GM21515 (cell line): Measurements from ENCODE around the gene RAB22A.

Source experiments
- ATAC-seq: cut with Tn5 transposase; IDR thresholded peaks from one replicate; pipeline ENCODE4 v1.9.1; 2021; ENCODE audit not compliant: unreplicated experiment

Gene RAB22A

DNA sequence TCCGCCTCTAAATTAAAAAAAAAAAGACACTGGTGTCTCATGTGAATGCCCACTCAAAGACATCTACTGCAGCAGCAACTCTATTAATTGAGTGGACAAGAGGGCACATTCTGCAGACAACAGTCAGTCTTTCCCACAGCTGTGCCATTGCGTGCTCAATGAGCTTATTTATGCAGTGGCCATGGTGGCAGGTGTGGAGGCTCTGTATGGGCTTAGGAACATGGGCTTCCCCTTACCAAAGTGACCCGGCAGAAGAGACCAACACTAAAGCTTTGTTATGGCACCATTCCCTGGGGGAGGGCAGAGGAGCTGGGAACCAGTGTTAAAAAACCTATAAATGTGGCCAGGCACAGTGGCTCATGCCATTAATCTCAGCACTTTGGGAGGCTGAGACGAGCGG, 75.3 kb downstream of the RAB22A start:
- ATAC-seq: no peak

DNA sequence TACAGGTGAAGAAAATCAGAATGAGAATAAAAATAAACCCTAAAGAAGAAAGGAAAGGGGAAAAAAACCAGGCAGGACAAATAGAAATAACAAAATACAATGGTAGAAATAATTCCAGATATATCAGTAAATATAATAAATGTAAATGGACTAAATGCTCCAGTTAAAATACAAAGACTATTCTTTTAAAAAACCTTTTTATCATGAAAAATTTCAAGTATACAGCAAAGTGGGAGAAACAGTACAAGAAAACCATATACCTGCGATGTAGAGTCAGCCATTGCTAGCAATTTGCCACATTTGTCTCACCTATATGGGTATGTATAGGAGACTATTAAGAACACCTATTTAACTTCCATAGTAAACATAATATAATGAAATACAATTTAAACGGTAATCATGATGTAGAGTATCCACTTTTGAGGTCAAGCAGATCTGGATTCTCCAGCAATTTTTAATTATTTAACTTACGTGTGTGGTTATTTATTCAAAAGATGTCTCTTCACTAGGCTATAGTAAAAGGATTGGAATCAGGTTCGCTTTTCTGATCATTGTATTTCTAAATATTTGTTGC, 78.6 kb downstream of the RAB22A start:
- no peak for ATAC-seq

DNA sequence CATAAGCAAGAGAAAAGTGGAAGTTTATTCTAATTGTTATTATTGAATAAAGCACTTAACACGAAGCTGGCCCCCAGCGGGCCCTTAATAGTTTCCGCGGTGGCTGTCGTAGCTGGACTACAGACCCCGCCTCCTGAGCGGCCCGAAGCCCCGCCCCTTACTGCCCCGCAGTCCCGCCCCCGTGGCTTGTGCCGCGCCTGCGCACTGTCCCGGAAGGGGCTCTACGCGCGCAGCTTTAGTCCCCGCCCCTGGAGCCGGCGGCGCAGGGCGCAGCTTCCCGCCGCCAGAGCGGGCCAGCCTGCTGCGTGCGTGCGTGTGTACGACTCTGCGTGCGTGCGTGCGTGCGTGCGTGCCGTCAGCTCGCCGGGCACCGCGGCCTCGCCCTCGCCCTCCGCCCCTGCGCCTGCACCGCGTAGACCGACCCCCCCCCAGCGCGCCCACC, 79.4 kb downstream of the RAB22A start, which contains the start of gene VAPB:
VAPB (plus strand) TSS at position 348 of the 442 bp plus-strand sequence. CDS start 231 bp downstream, outside the sequence.
- ATAC-seq: peak; percentile 95

DNA sequence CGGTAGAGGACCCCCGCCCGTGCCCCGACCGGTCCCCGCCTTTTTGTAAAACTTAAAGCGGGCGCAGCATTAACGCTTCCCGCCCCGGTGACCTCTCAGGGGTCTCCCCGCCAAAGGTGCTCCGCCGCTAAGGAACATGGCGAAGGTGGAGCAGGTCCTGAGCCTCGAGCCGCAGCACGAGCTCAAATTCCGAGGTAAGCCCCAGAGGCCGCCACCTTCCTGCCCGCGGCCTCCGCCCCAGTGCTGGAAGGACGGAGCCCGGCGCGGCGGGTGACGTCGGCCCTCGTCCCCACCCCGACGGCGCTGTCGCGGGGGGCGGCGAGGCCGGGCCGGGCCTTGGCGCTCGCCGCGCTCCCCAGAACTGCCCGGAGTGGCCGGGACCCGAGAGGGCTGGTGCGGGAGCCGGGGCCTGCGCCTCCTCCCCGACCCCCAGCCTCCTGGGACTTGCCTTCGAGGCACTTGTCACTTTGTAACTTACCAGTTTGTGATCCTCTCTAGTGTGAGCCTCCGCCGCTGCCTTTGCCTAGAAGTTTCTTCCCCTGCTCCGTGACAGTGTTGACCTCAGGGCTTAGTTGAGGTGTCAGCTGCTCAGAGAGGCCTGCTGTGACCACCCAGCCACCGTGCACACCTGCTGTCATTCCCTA, 79.9 kb downstream of the RAB22A start:
- ATAC-seq: peak; percentile 31

DNA sequence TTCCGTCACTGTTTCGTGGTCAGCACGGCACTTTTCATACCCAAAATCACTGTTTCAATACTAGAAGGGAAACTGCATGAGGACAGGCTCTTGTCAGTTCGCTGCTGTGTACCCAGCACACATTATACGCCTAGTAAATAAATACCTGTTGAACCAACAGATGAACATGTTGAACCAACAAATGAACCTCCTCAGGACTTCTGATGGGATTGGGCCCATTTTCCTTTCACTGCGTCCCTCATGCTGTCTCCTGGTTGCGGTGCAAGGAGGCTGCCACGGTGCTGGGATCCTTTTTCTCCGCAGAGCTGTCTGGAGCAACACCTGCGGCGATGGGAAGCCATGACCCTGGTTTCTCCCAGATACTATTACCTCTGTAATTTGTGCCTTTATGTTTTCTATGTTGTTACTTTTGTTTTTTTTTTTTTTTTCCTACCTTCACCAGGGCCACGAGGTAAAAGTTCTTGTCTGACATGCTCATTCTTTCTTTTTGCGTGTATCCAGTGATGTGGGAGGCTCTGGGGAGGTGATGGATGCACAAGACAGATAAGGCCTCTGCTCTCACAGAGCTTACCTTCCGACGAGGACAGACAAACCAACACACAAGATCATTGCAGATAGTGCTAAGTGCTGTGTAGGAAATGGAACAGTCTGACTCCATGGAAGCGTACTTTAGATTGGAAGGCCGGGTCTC, 80.6 kb downstream of the RAB22A start:
- no peak for ATAC-seq

DNA sequence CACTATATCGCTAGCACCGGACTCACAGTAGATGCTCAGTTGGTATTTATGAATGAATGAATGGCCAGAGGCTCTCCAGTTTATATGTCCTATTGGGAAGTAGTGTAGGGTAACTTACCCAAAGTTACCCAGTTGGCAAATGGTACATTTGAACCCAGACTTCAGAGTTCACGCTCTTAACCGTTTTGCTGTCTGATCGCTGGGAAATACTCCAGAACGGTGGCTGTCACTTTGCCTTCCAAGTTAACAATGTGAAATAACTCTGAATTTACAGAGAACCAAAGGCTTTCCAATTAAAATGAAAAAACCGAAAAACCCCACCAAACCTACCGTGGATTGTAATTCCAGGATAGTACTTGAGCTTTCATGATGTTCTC, 81.1 kb downstream of the RAB22A start:
- ATAC-seq: no peak

DNA sequence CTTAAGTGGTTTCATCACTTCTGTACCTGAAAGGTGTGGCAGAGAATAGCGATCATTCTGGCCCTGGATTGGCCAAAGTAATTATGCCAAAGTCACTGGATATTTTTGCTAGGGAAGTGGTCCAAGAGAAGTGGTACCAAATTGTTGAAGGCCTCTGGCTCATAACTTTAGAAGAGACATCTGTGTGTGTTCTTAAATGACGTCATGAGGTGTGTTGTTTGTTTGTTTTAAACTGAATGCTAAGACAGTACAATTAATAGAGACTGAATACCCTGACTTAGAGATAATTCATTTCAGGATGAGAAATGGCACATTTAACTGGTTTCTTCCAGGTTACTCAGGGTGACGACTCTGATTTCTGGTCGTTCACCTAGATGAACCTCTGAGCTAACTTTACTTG, 82.8 kb downstream of the RAB22A start:
- ATAC-seq: no peak

DNA sequence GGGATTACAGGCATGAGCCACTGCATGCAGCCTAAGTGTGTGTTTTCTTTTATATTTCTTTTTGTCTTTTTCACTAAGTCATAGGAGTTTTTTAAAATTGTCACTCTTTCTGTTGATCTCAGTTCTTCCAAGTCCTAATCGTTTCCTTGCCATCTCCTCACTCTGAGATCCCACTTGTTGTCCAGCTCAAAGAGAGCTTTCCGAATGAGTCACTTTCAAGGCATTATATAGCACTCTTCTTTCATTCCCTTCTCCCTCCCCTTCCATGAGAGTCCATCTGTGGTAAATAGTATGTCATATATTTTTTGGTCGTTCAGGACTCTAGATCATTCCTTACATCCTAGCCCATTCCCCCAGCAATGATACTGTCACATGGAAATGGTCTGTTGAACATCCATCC, 83.8 kb downstream of the RAB22A start:
- no peak for ATAC-seq

DNA sequence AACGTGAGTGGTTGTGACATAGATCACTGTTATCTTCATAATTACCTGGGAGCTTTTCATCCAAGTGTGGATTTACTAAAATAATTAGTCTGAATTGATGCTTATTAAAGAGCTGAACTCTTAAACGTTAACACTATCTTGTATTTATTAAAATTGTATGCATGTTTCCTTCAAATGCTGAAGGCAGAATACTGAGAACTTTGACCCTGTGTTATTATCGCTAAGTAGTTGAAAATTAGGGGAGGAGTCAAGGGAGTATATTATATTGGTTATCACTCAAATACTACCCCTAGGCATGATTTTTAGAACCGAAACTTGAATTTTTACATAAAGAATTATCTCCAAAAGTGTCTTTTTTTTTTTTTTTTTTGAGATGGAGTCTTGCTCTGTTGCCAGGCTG, 85.3 kb downstream of the RAB22A start:
- ATAC-seq: no peak

DNA sequence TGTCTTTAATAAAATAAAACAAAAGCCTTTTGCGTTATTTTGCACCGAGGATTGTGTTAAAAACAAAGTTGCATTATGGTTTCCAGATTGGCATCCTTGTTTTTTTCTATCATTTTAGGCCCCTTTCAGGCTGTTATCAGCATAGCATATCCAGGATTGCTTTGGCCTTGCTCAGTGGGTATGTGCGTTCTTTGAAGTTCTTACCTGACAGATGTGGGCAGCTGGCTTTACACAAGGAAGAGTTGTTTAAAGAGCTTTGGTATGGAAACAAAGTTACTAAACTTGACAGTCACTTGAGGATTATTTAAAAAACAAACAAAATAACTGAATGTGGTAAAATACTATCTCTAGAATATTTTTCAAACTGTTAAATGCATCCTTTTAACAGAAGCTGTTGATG, 86.1 kb downstream of the RAB22A start:
- ATAC-seq: no peak

DNA sequence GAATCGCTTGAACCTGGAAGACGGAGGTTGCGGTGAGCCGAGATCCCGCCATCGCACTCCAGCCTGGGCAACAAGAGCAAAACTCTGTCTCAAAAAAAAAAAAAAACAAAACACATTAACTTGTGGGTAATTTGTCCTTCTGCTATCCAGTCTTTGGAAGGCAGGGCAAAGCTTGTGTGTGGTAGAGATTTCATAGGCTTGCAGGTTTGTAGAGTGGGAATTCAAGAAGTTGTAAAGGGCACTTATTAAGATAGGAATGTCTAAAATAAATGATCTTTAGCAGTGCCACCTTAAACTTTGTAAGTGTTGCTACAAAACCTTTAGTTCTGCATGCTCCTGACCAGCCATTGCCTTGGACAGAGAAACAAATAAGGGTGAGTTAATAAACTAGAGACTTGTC, 87.9 kb downstream of the RAB22A start:
- ATAC-seq: no peak

DNA sequence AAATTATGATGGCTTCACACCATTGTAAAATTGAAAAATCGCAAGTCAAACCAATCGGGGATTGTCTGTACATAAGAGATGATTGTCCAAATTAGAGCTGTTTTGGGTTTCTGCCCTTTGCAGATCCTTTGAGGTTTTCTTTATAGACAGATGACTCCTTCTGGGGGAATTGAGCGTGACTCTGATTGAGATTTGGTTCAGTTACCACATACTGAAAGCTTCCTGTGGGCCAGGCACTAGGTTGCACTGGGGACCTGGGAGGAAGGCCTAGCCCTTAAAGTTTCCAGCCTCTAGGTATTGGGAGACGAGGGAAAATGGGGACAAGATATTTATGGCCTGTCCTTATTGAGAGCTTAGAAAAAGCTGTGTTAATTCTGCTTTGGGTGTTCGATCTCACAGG, 88.7 kb downstream of the RAB22A start:
- no peak for ATAC-seq

DNA sequence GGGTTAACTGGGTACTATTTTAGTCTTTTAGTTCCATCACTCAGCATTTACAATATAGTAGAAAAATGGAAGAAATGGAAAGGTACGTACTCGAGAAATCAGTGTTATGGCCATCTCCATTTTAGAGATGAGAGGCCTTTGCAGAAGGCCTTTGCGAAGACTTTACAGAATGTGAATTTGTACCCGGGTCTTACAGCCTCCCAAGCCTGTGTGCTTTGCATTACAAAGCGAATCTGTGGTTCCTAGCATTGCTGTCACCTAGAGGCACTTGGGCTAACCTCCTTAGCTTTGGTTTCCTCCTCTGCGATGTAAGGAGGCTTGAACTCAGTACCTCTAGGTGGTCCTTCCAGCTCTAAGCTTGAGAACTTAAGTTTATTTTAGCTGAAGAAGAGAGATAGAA, 90.4 kb downstream of the RAB22A start:
- no peak for ATAC-seq

DNA sequence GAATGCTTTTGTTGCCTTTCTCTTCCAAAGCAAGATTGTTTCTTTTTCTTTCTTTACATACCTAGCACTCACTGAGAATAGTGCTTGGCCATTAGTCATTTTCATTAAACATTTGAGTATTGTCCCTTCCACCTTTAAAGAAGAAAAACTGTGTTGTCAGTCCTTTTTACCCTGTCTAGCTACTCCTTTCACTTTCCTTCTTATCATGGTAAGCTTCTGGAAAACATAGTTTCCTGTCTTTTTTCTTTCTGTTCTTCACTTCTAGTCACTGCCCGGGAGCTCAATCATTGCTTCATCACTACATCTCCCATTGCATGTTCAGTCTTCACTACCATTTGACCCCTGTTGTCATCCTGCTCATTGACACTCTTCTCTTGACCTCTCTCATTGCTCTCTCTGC, 91.6 kb downstream of the RAB22A start:
- ATAC-seq: no peak

DNA sequence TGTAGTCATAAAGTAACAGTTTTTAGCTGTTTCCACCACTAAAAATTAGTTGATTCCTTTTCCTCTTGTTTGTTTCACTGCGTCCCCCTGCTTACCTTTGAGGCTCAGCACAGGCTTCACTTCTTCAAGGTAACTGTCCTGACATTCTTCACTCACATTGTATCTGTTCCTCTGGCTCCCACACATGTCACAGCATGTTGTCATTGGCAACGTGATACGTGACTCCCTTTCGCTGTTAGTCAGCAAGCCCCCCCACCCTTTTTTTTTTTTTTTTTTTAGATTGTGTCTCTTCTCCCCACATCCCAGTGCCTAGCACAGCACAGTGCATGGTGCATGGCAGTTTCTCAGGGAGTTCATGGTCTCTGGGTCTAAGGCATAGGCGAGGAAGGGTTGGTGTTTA, 92.8 kb downstream of the RAB22A start:
- no peak for ATAC-seq

DNA sequence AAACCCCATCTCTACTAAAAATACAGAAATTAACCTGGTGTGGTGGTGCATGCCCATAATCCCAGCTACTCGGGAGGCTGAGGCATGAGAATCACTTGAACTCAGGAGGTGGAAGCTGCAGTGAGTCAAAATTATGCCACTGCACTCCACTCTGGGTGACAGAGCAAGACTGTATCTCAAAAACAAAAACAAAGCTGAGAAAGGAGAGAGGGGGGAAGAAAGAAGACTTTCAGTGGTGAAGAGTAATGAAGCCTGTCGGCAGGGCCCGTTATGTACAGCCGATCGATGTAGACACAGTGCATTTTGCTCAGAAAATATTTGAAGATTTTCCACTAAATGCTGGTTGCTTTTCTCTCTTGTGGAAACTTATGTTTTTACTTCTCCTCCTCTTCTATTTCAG, 93.3 kb downstream of the RAB22A start:
- peak; percentile 68 for ATAC-seq

DNA sequence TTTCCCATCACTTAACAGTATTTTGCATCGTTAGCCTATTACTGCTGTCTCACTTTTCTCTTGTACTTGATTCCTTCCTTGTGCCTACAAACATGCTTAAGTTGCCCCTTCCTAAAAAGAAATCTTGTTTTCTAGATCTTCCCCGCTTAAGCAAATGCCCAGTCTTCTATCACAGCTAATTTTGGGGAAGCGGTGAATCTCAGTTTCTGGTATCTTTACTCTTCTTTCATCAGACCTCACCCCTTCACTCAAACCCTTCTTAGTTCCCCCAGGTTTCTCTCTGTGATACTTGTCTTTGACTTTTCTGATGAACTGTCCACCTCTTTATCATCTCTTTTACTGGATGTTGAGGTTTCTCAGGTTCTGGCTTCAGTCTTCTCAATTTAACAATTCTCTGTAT, 93.8 kb downstream of the RAB22A start:
- peak; percentile 35 for ATAC-seq

DNA sequence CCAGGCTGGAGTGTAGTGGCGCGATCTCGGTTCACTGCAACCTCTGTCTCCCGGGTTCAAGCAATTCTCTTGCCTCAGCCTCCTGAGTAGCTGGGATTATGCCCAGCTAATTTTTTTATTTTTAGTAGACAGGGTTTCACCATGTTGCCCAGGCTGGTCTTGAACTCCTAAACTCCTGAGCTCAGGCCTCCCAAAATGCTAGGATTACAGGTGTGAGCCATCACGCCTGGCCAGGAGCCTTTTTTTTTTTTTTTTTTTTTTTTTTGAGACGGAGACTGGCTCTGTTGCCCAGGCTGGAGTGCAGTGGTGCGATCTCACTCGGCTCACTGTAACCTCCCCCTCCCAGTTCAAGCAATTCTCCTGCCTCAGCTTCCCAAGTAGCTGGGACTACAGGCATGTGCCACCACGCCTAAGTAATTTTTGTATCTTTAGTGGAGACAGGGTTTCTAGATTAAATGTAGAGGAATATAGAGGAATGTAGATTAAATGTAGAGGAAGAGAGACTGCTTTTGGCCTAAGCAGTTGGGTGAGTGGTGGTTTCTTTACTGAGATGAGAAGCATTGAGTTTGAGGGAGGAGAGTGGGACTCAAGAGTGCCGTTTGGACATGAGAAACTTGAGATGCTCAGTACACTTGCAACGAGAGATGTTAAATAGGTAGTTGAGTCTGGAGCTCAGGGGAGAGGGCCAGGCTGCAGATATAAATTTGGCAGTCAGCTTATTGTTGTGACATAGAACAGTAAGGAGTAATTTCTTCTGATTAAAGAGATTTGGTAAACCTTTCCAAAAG, 96.2 kb downstream of the RAB22A start:
- no peak for ATAC-seq

DNA sequence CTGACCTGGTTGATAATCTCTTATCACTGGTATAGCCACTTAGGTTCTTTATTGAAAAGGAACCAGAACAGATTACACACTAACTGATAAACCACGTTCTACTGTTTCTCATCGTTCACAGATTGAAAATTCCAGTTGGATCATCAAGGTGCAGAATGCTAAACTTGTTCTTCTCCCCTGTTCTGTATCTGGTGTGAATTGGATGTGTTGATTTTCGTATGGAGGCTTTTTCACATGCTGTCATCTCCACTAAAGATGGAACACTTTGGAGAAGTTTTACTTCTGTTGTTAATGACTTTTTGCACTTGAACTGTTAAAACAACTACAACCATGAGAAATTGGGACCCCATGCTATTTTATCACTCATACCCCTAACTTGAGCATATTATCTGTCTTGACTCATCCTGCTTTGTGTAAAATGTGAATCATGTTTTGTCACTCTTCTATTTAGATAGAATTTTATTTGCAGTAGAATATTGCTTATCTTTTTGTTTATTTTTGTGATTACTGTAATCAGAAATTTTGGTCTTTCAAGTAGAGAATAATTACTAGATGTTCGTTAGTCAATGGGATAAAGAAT, 97.0 kb downstream of the RAB22A start:
- no peak for ATAC-seq

DNA sequence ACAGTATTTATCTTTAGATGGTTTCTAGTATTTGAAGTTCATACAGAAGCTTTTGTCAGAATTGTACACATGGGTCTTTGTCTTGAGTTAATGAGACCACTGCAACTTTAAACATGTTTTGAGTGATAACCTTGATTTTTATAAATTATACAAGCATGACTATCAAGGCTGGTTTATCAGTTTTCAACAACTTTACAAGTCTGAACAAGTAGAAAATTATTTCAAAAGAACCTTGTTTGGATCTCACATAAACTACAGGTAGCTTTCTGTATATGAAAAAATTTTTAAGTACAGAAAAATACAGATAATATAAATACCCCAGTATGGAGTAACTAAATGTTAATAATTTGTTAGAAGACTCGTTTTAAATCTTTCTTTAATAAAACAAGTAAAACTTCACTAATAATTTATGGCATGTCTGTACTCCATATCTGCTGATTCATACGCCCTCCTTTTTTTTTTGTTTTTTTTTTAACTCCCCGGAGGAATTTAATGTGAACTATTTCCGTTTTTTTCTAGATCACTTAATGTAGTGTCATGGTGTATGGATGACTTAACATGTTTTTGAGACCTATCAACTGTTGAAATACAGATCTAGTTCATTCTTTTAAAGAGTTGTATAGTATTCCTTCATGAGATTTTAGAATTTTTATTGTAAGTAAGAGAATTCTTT, 97.8 kb downstream of the RAB22A start:
- ATAC-seq: no peak
